ENCODE results near the gene ALX4. TPM values are rescaled to one million over a fixed set of nuclear protein-coding genes. Genes with fewer than 3 reads are reported as not detected.

The ALX4 gene
- total and polyA plus RNA-seq, 11 donors: 0.03 to 0.24 (median 0.10) TPM; not detected in 3

- H3K36me3 ChIP-seq: no peaks in the 10 kb centered on the region
- no peak overlapping the region for H3K4me3 ChIP-seq
- peaks cover 0 to 6% (median 0%) of the 10 kb centered on the region in 12 donors for H3K4me1 ChIP-seq
- no peak overlapping the region for H3K27ac ChIP-seq
- no peak for DNase-seq
- intact Hi-C loops (cut with DNase I): no loop called here
- ATAC-seq: no peak
- H3K27me3 ChIP-seq: peaks cover 0 to 8% (median 0%) of the 10 kb centered on the region in 9 donors
- H3K9me3 ChIP-seq: no peaks in the 10 kb centered on the region
- TF ChIP-seq POLR2A (IDR thresholded peaks at IDR 0.05) (no peak), CTCF (IDR thresholded peaks at IDR 0.05) (no peak)
- 82 to 89% (median 87%) methylated on average over 9 to 10 of the region's 10 CpGs for WGBS, 4 donors
Measured at GRCh38 chr11:44348721-44349120, 38.8 kb upstream of the ALX4 start.

- no peak overlapping the region for H3K4me3 ChIP-seq
- peaks cover 0 to 8% (median 0%) of the 10 kb centered on the region in 9 donors for H3K27me3 ChIP-seq
- 50 to 100% (median 68%) methylated on average over 2 of the region's 2 CpGs for WGBS, 4 donors
- no peak for TF ChIP-seq POLR2A (IDR thresholded peaks at IDR 0.05)
- no peak for TF ChIP-seq CTCF (IDR thresholded peaks at IDR 0.05)
- no peak overlapping the region for H3K27ac ChIP-seq
- intact Hi-C loops (cut with DNase I): no loop called here
- no peaks in the 10 kb centered on the region for H3K36me3 ChIP-seq
- no peak for ATAC-seq
- DNase-seq: no peak
- H3K4me1 ChIP-seq: peaks cover 0 to 6% (median 0%) of the 10 kb centered on the region in 12 donors
- no peaks in the 10 kb centered on the region for H3K9me3 ChIP-seq
Measured at GRCh38 chr11:44348114-44348513, 38.2 kb upstream of the ALX4 start.

- WGBS, 4 donors: 89 to 95% (median 93%) methylated on average over 5 of the region's 5 CpGs
- no peaks in the 10 kb centered on the region for H3K36me3 ChIP-seq
- H3K4me3 ChIP-seq: no peak overlapping the region
- H3K4me1 ChIP-seq: peaks cover 0 to 6% (median 0%) of the 10 kb centered on the region in 12 donors
- no peaks in the 10 kb centered on the region for H3K9me3 ChIP-seq
- H3K27ac ChIP-seq: no peak overlapping the region
- ATAC-seq (no peak), DNase-seq (no peak)
- intact Hi-C loops (cut with DNase I): no loop called here
- peaks cover 0 to 8% (median 0%) of the 10 kb centered on the region in 9 donors for H3K27me3 ChIP-seq
- TF ChIP-seq POLR2A (IDR thresholded peaks at IDR 0.05): no peak
- TF ChIP-seq CTCF (IDR thresholded peaks at IDR 0.05): no peak
Measured at GRCh38 chr11:44347538-44347937, 37.6 kb upstream of the ALX4 start.

GRCh38 chr11:44346983-44347382 is 37.0 kb upstream of the ALX4 start:
- H3K9me3 ChIP-seq: no peaks in the 10 kb centered on the region
- no peak overlapping the region for H3K4me3 ChIP-seq
- H3K36me3 ChIP-seq: no peaks in the 10 kb centered on the region
- ATAC-seq (no peak), DNase-seq (no peak)
- H3K27ac ChIP-seq: no peak overlapping the region
- intact Hi-C loops (cut with DNase I): no loop called here
- TF ChIP-seq CTCF (IDR thresholded peaks at IDR 0.05) (no peak), POLR2A (IDR thresholded peaks at IDR 0.05) (no peak)
- WGBS, 4 donors: 75 to 86% (median 84%) methylated on average over 6 of the region's 6 CpGs
- H3K4me1 ChIP-seq: peaks cover 0 to 6% (median 0%) of the 10 kb centered on the region in 12 donors
- H3K27me3 ChIP-seq: peaks cover 0 to 8% (median 0%) of the 10 kb centered on the region in 9 donors
